PFSK-1 (cell line): ENCODE results near the gene KRTAP5-1.
A peak's percentile ranks its signal among the peaks of the same experiment; 100 is the strongest.

Experiments used
- FOXP2 ChIP-seq: optimal IDR thresholded peaks from 2 replicates; pipeline ENCODE3; 2011; ENCODE audit warnings: borderline replicate concordance, control low read depth, inconsistent platforms; ENCODE audit not compliant: insufficient read depth; ENCODE audit errors: extremely low read length, extremely low read depth
- POLR2AphosphoS5 ChIP-seq: IDR thresholded peaks from 2 replicates; pipeline ENCODE4 v1.6.1; 2012; ENCODE audit warnings: low read depth, mild to moderate bottlenecking, control low read depth, low read length, moderate library complexity
- SIN3A ChIP-seq: IDR thresholded peaks from 2 replicates; pipeline ENCODE4 v1.6.1; 2012; ENCODE audit warnings: mild to moderate bottlenecking, low read length, moderate library complexity, borderline replicate concordance; ENCODE audit not compliant: insufficient read depth
- TAF1 ChIP-seq: IDR thresholded peaks from 2 replicates; pipeline ENCODE4 v1.6.1; 2012; ENCODE audit warnings: low read length, control low read depth, borderline replicate concordance; ENCODE audit not compliant: insufficient read depth
- TF ChIP-seq, protein P1 (sequence below), 2 experiments: IDR thresholded peaks; 2 replicates each; pipeline versions ENCODE4 v1.6.1 to v1.8.0; 2011 to 2012; ENCODE audit warnings: low read depth in 2 of 2, low read length in 2 of 2, control low read depth in 1 of 2, inconsistent platforms in 1 of 2, mild to moderate bottlenecking in 1 of 2, moderate library complexity in 1 of 2; ENCODE audit not compliant: insufficient read depth in 1 of 2

KRTAP5-1 gene

GRCh38 chr11:1630271-1630670 lies 45.2 kb upstream of the KRTAP5-1 start:
- TF ChIP-seq TAF1 (no peak), SIN3A (no peak), FOXP2 (no peak), POLR2AphosphoS5 (no peak)
- TF ChIP-seq, protein P1, sequence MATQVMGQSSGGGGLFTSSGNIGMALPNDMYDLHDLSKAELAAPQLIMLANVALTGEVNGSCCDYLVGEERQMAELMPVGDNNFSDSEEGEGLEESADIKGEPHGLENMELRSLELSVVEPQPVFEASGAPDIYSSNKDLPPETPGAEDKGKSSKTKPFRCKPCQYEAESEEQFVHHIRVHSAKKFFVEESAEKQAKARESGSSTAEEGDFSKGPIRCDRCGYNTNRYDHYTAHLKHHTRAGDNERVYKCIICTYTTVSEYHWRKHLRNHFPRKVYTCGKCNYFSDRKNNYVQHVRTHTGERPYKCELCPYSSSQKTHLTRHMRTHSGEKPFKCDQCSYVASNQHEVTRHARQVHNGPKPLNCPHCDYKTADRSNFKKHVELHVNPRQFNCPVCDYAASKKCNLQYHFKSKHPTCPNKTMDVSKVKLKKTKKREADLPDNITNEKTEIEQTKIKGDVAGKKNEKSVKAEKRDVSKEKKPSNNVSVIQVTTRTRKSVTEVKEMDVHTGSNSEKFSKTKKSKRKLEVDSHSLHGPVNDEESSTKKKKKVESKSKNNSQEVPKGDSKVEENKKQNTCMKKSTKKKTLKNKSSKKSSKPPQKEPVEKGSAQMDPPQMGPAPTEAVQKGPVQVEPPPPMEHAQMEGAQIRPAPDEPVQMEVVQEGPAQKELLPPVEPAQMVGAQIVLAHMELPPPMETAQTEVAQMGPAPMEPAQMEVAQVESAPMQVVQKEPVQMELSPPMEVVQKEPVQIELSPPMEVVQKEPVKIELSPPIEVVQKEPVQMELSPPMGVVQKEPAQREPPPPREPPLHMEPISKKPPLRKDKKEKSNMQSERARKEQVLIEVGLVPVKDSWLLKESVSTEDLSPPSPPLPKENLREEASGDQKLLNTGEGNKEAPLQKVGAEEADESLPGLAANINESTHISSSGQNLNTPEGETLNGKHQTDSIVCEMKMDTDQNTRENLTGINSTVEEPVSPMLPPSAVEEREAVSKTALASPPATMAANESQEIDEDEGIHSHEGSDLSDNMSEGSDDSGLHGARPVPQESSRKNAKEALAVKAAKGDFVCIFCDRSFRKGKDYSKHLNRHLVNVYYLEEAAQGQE (IDR thresholded peaks at IDR 0.05; ENCODE audit: insufficient read depth in 1 of 2, low read depth in 2 of 2, low read length in 2 of 2), result no peak

DNA sequence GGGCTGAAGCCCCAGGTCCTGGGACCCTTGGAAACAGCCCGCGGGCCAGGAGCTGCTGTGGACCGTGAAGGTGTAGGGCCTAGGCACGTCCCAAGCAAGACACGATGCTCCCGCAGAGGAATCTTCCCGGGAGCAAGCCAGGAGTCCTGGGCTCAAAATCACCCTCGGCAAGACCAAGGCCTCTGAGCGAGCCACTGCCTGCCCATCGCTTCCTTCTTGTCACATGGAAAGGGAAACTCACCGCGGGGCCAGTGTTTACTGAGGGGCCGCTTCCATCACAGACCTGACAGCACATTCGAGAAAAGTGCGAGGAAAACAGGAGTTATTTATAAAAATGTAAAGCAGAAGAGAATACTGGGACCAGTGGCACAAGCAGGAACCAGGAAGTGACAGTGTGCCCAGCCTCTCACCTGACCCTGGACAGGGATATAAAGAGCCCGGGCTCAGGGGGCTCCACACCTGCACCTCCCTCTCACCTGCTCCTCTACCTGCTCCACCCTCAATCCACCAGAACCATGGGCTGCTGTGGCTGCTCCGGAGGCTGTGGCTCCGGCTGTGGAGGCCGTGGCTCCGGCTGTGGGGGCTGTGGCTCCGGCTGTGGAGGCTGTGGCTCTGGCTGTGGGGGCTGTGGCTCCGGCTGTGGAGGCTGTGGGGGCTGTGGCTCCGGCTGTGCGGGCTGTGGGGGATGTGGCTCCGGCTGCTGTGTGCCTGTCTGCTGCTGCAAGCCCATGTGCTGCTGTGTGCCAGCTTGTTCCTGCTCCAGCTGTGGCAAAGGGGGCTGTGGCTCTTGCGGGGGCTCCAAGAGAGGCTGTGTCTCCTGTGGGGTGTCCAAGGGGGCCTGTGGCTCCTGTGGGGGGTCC lies 44.5 kb upstream of the KRTAP5-1 start, which contains the start of gene KRTAP5-5:
KRTAP5-5 (plus strand) TSS at position 450 of the 860 bp plus-strand sequence; CDS start at position 516, 66 bp downstream.
- TF ChIP-seq TAF1 (no peak), FOXP2 (no peak), SIN3A (no peak), POLR2AphosphoS5 (no peak)
- TF ChIP-seq, protein P1 (IDR thresholded peaks at IDR 0.05; ENCODE audit: insufficient read depth in 1 of 2, low read depth in 2 of 2, low read length in 2 of 2), result no peak

DNA sequence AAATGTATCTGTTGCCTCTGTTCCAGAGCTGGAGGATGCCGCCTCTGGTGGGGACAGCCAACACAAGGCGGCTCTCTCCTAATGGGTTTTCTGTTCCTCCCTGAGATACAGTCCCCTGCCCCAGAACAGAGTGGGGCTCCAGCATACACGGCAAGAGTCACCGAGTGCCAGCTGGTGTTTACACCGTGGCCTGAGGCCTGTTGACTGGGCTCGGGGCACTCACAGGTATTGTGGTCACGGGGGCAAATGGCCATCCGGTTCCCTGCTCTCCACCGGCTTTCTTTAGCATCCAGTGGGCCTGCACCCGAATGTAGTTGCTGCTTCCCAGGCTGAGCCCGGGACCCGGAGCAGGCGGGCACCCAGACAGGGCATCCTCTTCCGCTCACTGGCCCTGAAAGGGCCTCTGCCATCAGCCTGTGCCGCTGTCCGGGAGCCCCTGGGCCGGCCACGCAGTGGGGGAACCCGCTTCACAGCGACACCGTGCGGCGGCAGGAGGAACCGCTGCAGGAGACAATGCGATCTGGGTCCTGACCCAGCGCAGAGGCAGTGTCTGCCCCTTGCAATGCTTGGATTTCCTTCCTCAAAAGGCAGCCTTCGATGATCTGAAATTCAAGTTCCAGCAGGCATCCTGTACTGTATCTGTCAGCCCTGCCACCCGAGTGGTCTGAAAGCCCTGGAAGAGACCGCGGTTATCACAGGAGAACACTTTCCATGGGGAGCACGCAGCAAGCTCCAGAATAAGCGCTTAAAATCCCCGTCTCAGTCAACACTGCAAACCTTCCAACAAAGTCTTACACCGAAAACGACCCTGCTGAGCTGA lies 43.6 kb upstream of the KRTAP5-1 start:
- TF ChIP-seq, protein P1 (IDR thresholded peaks at IDR 0.05; ENCODE audit: insufficient read depth in 1 of 2, low read depth in 2 of 2, low read length in 2 of 2), result 0 out of 4 replicates have a peak, but pooled peaks of 1 of the 2 experiments have one; percentile 28
- TF ChIP-seq FOXP2 (peak; percentile 64), SIN3A (no peak)

- no peak for TF ChIP-seq FOXP2
- TF ChIP-seq TAF1, result no peak
- no peak for TF ChIP-seq SIN3A
- TF ChIP-seq POLR2AphosphoS5, result no peak
- TF ChIP-seq, protein P1 (IDR thresholded peaks at IDR 0.05; ENCODE audit: insufficient read depth in 1 of 2, low read depth in 2 of 2, low read length in 2 of 2), result no peak
These were observed 40.5 kb upstream of the KRTAP5-1 start for GRCh38 chr11:1625541-1625940.
